SH-SY5Y (cell line): Measurements from ENCODE around the gene LNPEP.

ENCODE experiments used
- GATA2 ChIP-seq: IDR thresholded peaks from 2 replicates; pipeline ENCODE4 v1.6.1; 2011; ENCODE audit warnings: mild to moderate bottlenecking, low read depth, low read length
- GATA3 ChIP-seq: IDR thresholded peaks from 2 replicates; pipeline ENCODE4 v1.6.1; 2011; ENCODE audit warnings: low read depth, mild to moderate bottlenecking, low read length, moderate library complexity

Gene LNPEP

DNA sequence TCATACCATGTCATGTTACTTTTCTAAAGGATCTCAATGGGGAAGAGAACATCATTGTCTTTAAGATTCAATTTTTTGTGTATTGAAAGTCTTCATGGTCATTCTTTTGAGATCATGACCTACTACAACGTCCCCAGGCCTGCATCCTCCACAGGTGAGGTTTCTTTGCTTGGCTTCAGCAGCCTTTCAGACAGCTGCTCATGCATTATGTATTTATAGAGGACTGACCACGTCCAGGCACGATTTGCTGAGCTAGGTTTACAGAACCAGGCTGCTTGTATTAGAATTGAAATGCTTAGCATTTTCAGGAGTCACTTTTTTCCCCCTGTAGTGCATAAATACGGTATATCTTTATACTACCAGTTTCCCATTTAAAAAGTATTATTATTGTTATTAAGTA is 136.1 kb downstream of the LNPEP start:
- no peak for TF ChIP-seq GATA3
- TF ChIP-seq GATA2: no peak

DNA sequence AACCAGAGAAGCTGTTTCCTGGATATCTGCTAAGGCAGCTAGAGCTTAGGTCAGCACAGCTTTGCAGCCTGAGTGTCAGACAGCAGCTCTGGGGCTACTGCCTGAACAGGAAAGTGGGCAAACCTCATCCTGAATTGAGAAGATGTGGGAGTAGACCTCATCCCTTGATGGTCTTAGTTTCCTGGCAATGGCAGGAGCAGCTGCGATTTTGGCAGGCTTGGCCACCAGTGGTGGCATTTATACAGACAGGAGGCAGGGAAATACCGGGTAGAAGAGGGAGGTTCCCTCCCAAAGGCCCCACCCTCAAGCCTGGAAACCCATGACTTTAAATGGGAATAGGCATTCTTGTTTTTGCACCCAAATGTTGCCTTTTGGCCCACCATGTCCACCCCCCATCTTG is 136.8 kb downstream of the LNPEP start:
- TF ChIP-seq GATA3 (no peak), GATA2 (no peak)

DNA sequence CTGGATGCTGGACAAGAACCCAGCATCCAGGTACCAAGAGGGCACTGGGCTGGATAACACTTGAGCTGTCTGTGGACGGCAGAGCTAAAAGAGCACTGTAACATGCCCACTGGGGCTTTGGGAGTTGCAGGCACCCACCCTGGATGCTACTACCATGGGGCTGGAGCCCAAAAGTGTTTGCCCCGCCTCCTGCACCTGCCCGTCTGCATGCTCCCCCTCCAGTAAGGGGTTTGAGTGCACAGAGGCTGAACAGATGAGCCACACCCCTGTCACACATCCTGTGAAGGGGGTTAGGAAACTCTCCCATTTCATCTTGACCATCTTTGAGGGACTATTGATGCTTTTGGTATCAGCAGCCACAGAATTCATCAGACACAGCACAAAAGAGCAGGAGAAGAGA is 137.5 kb downstream of the LNPEP start:
- TF ChIP-seq GATA2: no peak

DNA sequence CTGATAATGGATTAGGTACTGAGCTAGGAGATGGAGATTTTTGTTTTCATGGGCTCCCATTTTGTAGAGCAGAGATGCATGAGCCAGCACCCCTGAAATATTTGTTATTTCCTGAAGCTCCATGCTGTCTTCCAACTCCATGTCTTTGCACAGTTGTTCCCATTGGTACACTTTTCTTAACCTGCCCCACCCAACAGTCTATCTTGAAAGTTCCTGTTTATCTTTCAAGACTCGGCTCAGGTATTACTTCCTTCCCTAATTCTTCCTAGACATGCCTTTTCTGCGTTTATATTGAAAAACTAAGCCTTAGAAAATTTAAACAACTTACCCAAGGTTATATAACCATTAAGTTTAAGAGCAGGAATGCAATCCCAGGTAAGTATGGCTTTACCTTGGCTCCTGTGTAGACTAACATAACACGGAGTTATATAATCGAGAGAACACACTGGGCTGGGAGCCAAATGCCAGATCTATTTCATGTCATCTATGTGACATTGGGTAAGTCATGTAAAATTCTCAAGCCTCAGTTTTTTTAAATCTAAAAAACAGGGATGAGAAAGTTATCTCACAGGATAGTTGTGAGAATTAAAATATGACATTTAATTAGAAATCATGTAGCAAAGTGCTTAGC is 139.1 kb downstream of the LNPEP start:
- TF ChIP-seq GATA3 (no peak), GATA2 (no peak)

DNA sequence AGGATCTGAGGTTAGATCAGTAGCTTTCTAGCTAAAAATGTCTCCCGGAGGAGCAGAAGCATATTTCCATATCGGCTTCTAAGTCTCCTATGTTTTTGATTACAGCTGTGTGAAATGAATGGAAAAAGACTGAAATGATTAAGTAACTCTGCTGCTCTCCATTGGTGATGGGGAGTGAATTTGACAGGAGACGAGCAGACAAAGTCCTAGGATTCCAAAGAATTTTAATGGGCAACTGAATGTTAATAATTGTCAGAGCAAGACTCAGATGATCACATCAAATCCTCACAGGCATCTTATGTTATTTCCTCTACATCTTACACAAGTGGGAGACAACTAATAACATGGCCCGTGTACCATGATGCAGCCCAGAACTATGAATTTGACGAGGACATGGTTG is 139.8 kb downstream of the LNPEP start:
- TF ChIP-seq GATA3 (no peak), GATA2 (no peak)

DNA sequence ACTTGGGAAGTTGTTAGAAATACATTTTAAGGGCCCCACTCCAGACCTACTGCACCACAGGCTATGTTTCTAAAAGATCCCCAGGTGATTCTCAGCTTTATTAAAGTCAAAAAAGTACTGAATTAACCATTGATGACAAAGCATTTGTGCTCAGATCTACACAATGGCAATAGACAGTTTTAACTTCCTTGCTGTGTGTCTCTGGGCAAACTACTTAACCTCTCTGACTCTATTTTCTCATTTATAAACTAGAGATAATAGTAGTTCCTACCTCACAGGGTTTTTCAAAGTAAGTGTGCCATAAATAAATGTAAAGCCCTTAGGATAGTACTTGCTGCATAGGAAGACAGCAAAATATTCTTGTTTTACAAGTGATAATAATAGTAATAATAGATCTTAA is 140.2 kb downstream of the LNPEP start:
- no peak for TF ChIP-seq GATA2
- TF ChIP-seq GATA3: no peak

DNA sequence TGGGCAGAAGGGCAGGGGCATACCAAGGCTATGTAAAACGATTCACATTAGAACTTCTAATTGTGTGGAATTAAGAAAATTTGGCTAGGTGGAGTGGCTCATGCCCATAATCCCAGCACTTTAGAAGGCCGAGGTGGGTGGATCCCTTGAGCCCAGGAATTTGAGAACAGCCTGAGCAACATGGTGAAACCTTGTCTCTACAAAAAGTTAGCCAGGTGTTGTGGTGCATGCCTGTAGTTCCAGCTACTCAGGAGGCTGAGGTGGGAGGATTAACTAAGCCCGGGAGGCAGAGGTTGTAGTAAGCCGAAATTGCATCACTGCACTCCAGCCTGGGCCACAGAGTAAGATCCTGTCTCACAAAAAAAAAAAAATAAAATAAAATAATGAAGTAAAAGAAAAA is 141.4 kb downstream of the LNPEP start:
- no peak for TF ChIP-seq GATA2
- TF ChIP-seq GATA3: no peak

DNA sequence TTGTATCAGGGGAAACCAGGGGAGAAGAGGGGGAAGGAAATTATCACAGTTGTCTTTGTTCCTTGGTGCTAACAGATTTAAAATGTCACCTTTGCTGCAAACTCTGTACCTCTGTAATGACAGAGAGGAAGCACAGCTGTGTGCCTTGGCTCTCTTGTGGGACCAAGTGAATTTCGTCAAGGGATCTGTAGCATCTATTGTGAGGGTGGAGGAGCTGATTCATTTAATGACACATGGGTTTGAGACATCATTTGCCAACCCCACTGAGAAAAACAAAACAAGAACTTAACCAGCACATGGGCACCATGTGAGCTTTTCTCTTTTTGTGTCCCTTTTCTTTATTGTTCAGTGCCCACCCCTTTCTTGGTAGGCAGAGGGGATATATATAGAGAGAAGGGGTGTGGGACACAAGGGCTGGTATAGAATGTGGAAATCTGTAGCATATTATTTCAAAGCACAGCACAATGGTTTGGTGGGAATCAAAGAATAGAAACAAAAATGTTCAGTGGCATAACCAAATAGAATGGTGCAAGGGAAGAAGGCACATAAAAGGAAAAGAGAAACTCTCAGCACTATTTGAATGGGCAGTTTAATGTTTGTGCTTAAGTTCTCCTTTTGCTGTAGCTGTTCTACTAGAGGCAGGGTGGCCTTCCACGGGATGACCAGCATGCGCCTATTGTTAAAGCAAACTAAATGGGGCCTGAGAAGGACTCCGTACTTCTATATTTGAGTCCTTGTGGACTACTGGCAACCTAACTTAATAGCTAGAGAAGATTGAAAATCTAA is 143.3 kb downstream of the LNPEP start:
- no peak for TF ChIP-seq GATA3
- TF ChIP-seq GATA2: no peak

DNA sequence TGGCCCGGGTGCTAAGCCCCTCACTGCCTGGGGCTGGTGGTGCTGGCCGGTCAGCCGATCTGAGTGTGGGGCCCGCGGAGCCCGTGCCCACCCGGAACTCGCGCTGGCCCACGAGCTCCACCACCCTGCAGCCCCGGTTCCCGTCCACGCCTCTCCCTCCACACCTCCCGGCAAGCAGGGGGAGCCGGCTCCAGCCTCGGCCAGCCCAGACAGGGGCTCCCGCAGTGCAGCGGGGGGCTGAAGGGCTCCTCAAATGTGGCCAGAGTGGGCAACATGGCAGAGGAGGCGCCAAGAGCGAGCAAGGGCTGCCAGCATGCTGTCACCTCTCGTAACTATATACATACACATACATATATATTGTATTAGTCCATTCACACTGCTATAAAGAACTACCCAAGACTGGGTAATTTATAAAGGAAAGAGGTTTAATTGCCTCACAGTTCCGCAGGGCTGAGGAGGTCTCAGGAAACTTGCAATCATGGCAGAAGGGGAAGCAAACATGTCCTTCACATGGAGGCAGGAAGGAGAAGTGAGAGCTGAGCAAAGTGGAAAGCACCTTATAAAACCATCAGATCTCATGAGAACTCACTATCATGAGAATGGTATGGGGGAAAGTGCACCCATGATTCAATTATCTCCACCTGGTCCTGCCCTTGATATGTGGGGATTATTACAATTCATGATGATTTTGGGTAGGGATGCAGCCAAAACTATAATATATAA is 149.7 kb downstream of the LNPEP start:
- no peak for TF ChIP-seq GATA3
- no peak for TF ChIP-seq GATA2
